Activated CD4-positive, CD25-positive, alpha-beta regulatory T cell treated with anti-CD3 and anti-CD28 coated beads, Interleukin-2, amount 50 U/mL, for 16 hours (primary cell): ENCODE measurements around the gene GNAT2.

Source experiments
- DNase-seq: peaks from one replicate; pipeline ENCODE4 v3.0.0-alpha.2; 2020; ENCODE audit warnings: low read depth, low spot score

The GNAT2 gene

DNA sequence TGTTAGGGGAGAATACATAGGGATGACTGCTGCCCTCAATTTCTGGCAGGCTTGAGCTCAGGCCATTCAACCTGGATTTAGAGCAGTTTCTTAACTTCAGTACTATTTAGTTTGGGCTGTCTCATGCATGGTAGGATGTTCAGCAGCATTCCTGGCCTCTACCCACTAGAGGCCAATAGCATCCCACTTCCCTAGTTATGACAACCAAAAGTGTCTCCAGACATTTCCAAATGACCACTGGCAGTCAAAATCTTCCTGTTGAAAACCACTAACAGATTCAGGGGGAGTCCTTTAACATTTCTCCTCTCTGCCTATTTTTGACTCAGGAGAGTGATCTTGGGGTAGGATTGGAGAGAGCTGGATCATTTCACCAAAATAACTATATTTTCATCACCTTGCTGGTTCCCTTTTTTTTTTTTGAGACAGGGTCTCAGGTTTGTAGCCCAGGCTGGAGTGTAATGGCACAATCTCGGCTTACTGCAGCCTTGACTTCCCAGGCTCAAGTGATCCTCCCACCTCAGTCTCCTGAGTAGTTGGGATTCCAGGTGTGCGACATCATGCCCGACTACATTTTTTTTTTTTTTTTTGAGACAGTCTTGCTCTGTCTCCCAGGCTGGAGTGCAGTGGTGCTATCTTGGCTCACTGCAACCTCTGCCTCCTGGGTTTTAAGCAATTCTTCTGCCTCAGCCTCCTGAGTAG is 8.7 kb downstream of the GNAT2 start:
- DNase-seq: no peak

DNA sequence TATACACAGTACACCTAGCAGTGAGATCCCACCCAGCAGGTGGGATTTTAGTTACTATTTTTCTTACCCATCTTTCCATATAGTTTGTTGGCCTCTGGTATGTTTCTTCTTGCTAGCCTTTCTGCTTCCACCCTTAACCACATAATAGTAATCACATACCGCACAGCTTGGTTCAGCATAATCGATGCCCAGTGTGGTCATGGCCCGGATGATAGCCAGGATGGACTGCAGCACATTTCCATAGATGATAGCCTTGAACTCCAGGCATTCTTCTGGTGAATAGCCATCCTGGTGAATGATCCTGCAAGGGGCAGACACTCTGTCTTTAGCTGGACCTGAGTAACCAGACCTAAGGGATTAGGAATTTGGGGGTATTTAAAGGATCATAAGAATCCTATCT is 9.5 kb downstream of the GNAT2 start:
- no peak for DNase-seq

DNA sequence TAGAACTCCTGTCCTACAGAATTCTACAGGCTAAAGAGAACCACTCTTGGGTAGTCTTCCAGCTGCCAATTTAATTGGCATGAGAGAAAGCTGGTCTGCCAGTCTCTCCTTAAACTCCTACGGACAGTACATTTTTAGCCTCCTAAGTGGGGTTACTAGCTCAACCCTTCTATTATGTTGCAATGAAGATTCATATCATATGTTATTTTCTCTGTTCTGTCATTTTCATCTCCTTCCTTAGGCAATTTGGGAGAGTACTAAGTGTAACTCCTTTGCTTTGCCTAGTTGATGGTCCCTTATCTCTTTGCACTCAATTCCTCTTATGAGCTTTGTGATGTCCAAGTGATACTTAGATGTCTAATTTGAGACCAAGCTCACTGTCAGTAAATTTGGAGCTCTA is 14.0 kb downstream of the GNAT2 start:
- DNase-seq: no peak

DNA sequence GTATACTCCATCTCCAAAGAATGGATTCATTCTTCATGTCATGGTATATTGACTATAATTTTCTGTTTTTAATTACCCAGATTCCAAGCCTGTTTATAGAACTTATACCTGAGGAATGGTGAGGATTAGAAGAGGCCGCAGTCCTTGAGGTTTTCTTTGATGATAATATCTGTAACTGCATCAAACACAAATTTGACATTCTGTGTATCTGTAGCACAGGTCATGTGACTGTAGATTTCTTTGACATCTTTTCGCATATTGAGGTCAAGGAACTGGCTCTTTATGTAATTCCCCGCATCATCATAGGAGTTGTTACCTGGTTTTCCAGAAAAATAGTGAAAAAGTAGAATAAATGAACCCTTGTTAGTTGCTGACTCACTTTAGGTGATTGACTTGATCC is 16.2 kb downstream of the GNAT2 start:
- no peak for DNase-seq

DNA sequence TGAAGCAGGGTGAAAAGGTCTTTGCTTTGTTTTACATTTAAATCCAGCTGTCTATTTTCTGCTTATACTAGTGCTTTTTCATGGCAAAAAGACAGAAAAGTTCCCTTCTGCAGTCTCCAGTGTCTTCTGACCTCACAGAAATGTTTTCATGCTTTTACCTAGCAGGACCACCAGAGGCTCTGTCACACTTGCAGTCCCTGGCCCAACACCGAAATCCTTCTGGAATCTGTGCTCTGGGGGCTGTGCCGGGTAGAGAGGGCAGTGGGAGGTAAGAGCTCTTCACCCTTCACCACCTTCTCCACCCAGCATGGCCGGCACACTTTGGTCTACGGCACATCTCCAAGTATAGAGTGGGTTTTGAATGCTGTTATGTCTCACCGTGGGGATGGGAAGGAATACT is 20.8 kb downstream of the GNAT2 start:
- no peak for DNase-seq

DNA sequence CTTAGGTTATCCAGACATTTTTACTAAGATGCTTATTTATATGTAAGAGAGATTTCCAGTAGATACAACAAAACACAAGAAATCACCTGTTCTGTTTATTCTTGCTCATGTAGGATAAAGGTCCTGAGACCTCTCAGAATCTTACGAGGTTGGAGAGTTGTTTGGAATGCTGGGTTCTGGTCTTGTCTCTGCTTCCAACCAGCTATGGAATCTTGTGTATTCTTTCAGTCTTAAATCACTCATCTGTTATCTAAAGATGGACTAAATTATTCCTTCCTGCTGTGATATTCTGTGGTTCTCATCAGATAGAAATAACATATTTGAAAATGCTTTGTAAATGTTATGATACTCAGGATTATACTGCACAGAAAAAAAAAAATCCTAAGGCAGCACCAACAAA is 21.3 kb downstream of the GNAT2 start:
- no peak for DNase-seq

DNA sequence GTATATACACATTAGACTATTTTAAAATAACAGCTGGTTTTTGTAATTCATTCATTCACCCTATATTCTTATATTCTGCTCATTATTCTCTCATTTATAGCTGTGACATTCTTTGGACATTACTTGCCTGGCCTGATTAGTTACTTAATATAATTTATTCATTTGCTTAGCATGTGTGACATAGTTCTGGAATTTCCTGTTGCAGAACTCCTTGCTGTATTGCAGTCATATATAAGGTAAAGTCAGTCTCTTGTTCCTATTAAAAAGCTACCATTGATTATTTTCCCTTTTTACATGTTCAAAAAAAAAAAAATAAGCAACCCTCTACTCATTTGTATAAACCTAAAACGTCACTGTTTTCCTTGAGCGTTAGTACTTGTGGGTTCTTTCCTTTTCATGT is 23.9 kb downstream of the GNAT2 start:
- DNase-seq: no peak

DNA sequence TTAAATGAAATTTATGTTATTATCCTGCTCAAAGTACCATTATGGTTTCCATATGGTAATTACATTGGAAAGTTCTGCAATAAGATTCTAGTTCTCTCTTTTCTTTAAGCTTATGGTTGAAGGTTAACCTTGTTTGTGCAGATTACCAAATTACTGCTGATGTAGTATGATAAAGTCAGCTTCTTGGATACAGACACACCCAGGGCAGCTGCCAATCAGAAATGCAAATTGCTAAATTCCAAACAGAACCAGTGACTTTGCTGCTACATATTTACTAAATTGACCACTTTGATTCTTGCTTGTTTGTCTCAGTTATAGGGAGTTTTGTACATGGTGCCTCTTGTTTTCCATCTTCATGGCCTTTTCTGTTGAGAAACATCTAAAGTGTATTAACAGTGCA is 26.5 kb downstream of the GNAT2 start:
- no peak for DNase-seq

DNA sequence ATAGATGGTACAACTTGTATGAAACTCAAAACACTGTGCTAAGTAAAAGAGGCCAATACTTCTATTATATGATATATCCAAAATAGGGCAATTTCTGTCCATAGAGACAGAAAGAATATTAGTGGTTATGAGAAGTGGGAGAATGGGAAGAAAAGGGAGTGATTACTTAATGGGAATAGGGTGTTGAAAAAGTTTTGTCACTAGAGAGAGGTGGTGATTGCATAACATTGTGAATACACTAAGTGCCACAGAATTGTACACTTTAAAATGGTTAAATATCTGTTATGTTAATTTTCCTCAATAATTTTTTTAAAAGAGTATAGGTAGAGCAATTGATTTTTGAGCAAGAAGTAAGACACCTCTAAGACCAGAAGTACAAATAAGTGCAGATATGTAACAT is 29.7 kb downstream of the GNAT2 start:
- no peak for DNase-seq

DNA sequence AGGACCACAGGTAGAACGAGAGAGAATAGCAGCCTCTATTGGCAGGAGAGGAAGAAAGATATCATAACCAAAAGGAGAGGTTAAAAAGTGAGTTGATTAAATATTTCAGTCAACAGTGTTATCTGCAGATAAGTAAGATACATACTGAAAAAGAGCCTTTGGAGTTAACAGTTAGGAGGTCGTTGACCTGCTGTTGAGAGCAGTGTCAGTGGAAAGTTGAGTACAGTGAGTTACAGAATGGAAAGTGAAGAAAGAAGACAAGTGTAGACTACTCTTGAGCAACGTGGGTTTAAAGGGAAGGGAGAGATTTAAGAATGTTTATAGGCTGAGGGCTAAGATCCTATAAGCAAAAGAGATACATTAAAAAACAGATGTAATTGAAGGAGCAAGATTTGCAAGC is 30.2 kb downstream of the GNAT2 start:
- no peak for DNase-seq

DNA sequence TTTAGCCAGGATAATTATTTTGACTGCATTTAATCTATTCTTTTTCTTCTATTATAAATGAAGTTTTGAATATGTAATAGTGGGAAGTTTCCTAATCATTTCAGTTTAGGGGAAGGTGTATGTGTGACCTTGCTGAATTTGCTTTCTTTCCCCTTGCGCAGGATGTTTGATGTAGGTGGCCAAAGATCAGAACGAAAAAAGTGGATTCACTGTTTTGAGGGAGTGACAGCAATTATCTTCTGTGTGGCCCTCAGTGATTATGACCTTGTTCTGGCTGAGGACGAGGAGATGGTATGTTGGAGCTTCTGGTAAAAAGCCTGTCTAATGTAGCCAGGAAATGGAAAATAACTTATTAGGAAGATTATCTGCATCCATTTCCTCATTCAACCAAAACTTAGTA is 33.4 kb downstream of the GNAT2 start:
- DNase-seq: no peak

DNA sequence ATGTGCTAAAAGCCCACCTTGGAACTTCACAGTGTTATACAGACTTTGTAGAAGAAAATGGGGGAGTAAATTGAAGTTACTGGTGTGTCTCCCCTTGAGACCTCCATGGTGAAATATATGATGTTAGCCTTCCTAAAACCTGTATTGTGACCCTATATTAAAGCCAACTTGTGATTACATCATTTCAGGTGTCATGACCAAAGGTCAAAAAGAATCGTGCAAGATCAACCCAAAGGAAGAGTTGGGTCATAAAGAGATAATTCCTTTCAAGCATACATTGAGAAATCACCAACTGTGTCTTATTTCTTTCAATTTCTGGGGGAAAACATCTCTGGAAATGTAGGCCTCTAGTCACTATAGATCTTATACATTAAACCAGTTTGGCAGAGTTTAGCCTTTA is 34.6 kb downstream of the GNAT2 start:
- DNase-seq: no peak

DNA sequence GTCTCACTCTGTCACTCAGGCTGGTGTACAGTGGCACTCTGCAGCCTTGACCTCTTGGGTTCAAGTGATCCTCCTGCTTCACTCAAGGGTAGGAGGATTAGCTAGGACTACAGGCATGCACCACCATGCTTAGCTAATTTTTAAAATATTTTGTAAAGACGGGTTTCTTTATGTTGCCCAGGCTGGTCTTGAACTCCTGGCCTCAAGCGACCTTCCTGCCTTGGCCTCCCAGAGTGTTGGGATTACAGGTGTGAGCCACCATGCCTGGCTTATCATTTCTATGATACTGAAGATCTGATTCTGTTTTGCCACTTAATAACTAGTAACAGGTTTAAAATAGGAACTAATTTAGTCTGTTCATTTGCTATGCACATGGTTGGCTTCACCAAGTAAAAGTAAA is 37.4 kb downstream of the GNAT2 start:
- no peak for DNase-seq

DNA sequence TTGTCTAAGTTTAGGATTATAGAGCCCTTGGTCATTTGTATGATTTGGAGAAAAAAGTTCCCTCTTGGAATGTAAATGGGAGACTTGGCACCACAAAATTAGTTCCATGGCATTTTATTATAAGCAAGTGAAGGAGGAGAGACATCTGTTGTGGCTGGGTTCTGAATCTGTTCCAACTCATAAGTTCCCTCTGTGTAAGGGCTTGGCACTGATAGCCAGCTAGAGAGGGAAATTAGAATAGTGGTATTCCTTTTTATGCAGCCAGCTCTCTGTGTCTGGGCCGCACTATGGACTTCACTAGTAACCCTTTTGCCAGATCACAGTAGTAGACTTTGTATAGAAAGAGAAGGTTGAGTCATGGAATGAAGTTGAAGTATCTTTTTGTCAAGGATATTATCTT is 39.9 kb downstream of the GNAT2 start:
- DNase-seq: no peak

DNA sequence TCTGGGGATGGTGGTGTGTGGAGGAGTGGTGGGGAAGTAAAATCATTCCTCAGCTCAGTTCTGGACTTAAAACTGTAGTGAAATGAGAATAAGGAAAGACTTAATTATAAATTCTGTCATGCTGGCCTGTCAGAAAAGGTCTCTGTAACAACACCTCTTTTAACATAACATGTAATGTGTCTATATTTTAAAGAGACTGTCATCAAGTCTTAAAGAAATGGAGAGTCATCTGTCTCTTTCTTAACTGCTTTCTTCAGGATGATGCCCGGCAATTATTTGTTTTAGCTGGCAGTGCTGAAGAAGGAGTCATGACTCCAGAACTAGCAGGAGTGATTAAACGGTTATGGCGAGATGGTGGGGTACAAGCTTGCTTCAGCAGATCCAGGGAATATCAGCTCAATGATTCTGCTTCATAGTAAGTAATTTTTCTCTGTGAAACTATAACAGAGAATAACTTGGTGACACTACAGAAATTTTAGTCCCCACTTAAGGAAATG is 40.4 kb downstream of the GNAT2 start:
- no peak for DNase-seq

DNA sequence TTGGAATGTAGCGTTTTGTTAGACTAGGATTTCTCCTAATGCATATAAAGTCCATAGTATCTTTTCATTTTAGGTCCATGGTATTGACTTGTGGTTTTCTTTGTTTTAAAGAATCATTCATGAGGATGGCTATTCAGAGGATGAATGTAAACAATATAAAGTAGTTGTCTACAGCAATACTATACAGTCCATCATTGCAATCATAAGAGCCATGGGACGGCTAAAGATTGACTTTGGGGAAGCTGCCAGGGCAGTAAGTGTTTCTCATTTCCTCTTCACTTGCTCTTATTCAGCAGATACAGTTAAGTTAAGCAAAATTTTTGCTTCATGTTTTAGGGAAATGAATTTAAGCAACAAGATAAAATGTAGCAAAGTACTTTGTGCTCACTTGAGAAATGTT is 45.6 kb downstream of the GNAT2 start:
- no peak for DNase-seq

DNA sequence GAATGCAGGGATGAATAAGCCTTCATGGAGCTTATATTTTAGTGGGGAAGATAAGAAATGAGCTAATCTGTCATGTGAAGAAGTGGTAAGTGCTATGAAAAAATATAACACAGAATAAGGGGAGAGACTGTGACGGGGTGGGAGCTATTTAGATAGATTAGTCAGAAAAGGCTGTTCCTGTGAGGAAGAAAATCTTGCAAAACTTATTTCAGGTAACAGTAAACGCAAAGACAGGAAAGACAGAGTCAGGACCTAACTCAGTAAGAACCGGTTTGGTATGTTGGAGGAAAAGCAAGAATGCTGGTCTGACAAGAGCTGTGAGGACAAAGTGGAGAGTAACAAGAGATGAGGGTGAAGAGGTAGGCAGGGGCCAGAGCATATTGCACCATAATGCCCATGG is 49.0 kb downstream of the GNAT2 start:
- DNase-seq: no peak

DNA sequence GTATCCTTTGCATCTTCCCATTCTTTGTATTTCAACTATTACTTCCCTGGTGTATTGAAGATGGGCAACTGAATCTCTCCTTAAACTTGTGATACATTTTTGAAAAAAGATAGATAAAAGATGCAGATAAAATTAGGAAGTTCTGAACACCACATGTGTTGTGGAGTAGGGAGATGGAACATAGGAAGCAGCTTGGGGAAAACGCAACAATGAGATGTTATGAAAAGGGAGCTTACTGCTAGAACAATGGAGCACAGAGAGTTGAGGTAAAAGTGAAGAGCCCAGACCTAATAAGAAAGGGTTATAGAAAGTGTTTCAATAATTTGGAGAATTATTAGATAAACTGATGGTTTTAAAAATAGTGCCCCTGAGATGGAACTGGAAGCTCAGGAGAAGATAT is 50.1 kb downstream of the GNAT2 start:
- DNase-seq: no peak

DNA sequence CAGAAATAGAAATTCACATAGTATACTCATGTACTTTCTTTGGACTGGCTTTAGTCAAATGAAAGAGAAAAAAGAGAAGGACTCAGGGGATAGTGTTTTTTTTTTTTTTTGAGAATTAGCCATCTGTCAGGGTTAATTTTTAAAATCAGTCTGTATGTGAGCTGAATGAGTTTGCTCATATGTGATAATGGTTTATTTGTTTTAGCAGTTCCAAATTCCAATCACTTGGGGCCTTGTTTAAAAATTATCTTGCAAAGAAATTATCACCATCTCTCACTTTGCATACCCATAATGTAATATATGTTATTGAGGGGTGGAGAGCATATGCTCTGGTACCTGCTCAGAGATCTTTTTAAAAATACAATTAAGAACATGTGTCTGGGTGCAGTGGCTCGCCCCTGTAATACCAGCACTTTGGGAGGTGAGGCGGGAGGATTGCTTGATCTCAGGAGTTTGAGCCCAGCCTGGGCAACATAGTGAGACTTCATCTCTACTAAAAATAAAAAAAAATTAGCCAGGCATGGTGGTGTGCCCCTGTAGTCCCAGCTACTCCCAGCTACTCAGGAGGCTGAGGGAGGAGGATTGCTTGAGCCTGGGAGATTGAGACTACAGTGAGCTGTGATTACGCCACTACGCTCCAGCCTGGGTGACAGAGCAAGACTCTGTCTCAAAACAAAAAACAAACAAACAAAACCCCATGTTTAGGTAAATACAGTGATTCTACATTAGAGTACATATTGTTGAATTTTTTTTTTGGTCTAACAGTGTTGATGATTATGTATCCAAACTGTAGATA is 51.3 kb downstream of the GNAT2 start:
- no peak for DNase-seq

DNA sequence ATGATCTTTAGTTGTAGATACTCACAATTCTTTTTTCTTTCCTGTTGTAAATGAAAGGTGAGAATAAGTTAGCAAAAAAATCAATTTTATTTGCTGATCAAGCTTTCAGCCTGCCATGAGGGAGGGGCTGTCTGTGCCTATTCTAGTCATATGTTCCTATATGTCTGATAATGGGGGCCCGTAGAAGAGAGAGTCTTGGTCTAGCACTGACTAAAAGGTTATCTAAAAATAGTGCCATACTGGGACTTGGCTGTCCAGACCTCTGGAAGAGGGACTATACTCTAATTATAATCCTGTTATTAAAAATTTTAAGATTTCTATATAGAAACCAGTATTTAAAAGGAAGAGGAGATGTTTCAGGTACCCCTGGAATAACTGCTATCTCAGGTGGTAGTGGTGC is 52.4 kb downstream of the GNAT2 start:
- no peak for DNase-seq

DNA sequence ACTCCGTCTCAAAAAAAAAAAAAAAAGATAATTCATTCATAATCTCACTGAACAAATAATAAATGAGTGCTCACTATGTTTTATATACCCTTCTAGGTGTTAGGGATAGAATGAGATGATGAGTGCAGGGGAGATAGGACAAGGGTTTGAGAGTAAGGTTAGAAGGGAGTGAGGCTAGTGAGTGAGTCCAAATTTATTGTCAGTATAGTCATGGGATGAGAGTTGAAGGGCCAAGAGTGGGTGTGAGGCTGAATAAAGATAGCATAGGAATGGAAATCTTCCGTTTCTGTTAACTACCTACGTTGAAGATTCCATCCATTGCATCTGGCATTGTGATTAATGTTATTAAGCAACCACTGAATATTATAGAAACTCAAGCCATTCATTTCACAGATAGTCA is 54.2 kb downstream of the GNAT2 start:
- DNase-seq: no peak

DNA sequence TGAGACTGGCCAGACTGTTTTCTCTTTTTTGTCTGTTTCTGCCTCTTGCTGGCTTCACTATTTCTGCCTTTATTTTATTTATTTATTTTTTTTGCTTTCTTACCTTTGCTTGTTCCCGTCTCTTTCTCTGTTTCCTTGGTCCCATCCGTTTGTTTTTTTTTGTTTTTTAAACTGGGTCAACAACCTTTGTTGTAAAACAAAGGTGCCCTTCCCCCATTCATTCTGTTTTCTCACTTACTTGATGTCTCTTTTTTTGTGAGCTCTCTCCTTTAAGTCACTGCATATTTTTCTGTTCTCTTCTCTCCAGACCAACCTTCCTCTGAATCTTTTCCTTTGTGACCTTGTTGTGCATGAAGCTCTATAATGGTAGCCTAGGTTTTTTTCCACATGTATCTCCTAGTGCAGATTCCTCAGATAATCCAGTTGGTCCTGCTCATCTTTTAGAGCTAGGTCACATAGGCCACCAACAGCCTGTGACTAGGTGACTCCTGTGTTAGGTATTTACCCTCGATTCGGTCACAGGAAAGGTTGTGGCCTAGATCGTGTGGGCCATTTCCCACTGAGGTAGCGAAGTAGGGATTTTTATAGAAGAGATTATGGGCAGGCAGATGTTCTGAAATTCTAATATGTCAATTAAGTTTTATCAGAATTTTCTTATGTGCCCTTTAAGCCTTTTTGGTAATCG is 55.1 kb downstream of the GNAT2 start:
- DNase-seq: no peak

DNA sequence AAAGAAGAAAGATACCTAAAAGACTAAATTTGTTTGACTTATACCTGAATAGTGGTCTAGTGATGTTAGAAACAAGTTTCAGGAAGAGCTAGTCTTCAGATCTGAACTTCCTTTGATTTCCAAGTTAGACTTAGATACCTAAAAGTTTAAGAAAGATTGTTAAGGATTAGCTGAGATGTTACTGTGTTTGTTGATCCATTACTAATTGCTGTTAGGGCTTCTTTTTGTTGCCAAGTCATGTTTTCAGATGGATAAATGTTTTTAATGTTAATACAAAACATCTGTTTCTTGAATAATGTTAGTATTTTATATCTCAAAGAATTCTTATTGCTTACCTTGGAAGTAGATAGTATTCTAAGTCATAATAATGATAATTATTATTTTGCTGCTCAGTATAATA is 59.4 kb downstream of the GNAT2 start:
- DNase-seq: no peak
